Thoracic aorta (tissue), 2 donors: ENCODE measurements around the gene PHF13. TPM values are rescaled to one million over a fixed set of nuclear protein-coding genes. Genes with fewer than 3 reads are reported as not detected.

Experiments used
- ATAC-seq: fragments of 150-250 bp; one replicate; pipeline ENCODE4 v1.8.0; 2017; ENCODE audit warnings: low read depth; ENCODE audit not compliant: insufficient number of reproducible peaks, low FRiP score
- DNase-seq: peaks from one replicate; pipeline ENCODE4 v3.0.0-alpha.2; 2020; ENCODE audit warnings: low spot score
- H3K27ac ChIP-seq, 2 donors: fragments of 200-600 bp; sonication (generic); 1 replicate in 1 of 2; 2 replicates in 1 of 2; pipeline ENCODE4 v1.5.1; 2016; ENCODE audit warnings: mild to moderate bottlenecking in 2 of 2, moderate library complexity in 2 of 2
- H3K27me3 ChIP-seq: fragments of 200-600 bp; sonication (generic); replicated peaks from 2 replicates; pipeline ENCODE4 v1.6.0; 2016; ENCODE audit warnings: mild to moderate bottlenecking; ENCODE audit not compliant: insufficient read depth
- H3K36me3 ChIP-seq: fragments of 200-600 bp; sonication (generic); one replicate; pipeline ENCODE4 v1.5.1; 2016
- H3K4me1 ChIP-seq, 2 donors: fragments of 200-600 bp; sonication (generic); 1 replicate in 1 of 2; 2 replicates in 1 of 2; pipeline versions ENCODE4 v1.5.1 to v1.6.0; 2016; ENCODE audit warnings: low read depth in 2 of 2, mild to moderate bottlenecking in 1 of 2; ENCODE audit not compliant: control insufficient read depth in 1 of 2
- H3K4me3 ChIP-seq: fragments of 200-600 bp; sonication (generic); 2 replicates; pipeline ENCODE4 v1.5.1; 2016; ENCODE audit warnings: mild to moderate bottlenecking
- H3K9me3 ChIP-seq: fragments of 200-600 bp; sonication (generic); 2 replicates; pipeline ENCODE4 v1.5.1; 2016
- CTCF ChIP-seq: fragments of 200-600 bp; sonication (generic); IDR thresholded peaks from one replicate; pipeline ENCODE4 v1.5.1; 2019; ENCODE audit warnings: antibody characterized with exemption
- total RNA-seq, 2 donors: library from RNA; depleted of rRNA; stranded (reverse); fragments of >200 nt; gene quantifications; one replicate each; pipeline versions ENCODE4 v1.1.0 to v1.2.3, GENCODE V29; 2016

The PHF13 gene
- total RNA-seq, 2 donors from 2014 or later: 14.6 to 17.7 TPM

DNA sequence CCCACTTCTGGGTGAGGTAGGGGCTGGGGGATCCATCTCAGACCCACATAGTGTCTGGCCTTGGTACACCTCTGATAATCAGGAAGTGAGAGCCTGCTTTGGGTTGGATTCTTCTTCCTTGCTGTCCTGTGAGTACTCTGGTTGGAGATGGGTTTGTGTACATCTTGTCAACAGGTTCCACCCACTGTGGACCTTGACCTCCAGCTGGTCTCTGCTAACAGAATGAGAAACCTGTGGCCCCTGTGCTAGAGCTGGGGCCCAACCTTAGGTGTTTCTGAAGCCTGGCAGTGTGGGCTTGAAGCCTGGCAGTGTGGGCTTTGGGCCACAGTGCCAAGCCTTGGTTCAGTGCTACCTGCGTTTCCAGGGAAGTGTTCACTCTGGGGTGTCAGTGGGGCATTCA is 31.2 kb upstream of the PHF13 start:
- Histone ChIP-seq H3K4me3 (no peak overlapping the region), H3K4me1 (peaks cover 19 to 44% of the 10 kb centered on the region in 2 donors), H3K9me3 (no peaks in the 10 kb centered on the region), H3K36me3 (no peaks in the 10 kb centered on the region), H3K27me3 (no peaks in the 10 kb centered on the region), H3K27ac (peak overlapping the region in 1 of 2 donors; percentile 10)
- no peak for ATAC-seq
- no peak for TF ChIP-seq CTCF
- DNase-seq: no peak

DNA sequence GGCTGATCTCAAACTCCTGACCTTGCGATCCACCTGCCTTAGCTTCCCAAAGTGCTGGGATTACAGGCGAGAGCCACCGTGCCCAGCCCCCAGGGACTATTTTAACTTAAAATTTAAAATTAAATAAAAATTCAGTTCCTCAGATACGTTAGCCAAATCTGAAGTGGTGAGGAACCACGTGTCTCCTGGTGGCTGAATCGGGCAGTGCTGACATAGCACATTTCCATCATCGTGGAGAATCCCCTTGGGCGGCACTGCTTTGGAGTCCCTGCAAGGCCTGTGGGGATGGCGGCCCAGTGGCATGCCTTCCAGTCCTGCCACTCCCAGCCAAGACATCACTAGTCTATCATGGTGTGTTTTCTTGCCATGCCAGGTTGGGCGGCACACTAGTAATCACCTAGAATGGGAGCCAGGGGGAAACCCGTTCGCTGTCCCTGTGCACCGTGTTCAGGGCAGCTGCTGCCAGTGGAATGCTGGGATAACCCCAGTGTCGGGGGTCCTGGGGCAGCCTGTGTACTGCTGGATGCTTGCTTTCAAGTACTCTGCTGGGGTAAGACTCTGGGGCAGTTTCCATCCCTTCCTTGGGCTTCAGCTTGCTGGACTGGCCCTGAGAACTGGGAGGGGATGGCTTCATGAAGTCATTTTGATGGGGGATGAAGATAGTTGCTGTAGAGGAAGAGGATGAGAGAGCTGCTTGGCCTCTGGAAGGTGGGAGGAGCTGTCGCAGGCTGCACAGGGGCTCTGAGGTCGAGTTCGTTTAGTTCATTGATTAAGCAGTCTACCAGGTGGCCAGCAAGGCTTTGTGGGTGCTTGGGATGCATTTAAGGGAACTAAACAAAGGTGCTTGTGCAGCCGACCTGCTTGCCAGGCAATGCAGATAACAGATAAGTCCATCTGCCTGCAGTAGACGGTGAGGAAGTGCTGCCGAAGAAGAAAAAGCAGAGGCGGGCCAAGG is 29.1 kb upstream of the PHF13 start:
- peak; percentile 38 for TF ChIP-seq CTCF
- H3K4me1 ChIP-seq: peaks cover 27 to 57% of the 10 kb centered on the region in 2 donors
- peaks cover 15% of the 10 kb centered on the region for H3K36me3 ChIP-seq

GRCh38 chr1:6585081-6585722 is 28.3 kb upstream of the PHF13 start:
- DNase-seq (no peak), ATAC-seq (no peak)
- TF ChIP-seq CTCF: no peak
- no peaks in the 10 kb centered on the region for H3K27me3 ChIP-seq
- H3K27ac ChIP-seq: no peak overlapping the region
- H3K4me3 ChIP-seq: no peak overlapping the region
- H3K36me3 ChIP-seq: peaks cover 23% of the 10 kb centered on the region
- peaks cover 27 to 63% of the 10 kb centered on the region in 2 donors for H3K4me1 ChIP-seq
- H3K9me3 ChIP-seq: no peaks in the 10 kb centered on the region

More for the DNA sequence above, 29.1 kb upstream of the PHF13 start:
- no peaks in the 10 kb centered on the region for H3K9me3 ChIP-seq
- no peaks in the 10 kb centered on the region for H3K27me3 ChIP-seq
- no peak for DNase-seq
- ATAC-seq: no peak
- no peak overlapping the region for H3K27ac ChIP-seq
- no peak overlapping the region for H3K4me3 ChIP-seq

- no peak for ATAC-seq
- Histone ChIP-seq H3K4me1 (peaks cover 29 to 63% of the 10 kb centered on the region in 2 donors), H3K9me3 (no peaks in the 10 kb centered on the region), H3K4me3 (no peak overlapping the region), H3K27ac (no peak overlapping the region), H3K27me3 (no peaks in the 10 kb centered on the region), H3K36me3 (peaks cover 26% of the 10 kb centered on the region)
- DNase-seq: no peak
- TF ChIP-seq CTCF: no peak
These were observed 27.7 kb upstream of the PHF13 start for GRCh38 chr1:6585841-6586240.

DNA sequence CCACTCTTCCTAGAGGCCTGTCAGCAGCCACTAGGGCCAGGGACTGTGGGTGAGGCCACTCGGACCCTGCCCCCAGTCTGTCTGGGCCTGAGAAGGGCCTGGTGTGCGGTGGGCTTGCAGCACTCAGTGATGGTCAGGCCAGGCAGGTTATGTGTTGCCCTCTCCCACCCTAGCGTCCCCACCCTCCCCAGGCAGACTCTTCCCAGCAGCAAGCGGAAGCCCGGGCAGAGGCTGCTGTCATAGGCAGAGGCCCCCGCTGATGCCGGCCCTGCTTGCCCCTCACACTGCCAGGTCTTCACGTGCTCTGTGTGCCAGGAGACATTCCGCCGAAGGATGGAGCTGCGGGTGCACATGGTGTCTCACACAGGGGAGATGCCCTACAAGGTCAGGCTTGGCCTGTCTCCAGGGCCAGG is 27.1 kb upstream of the PHF13 start:
- Histone ChIP-seq H3K4me1 (peaks cover 28 to 63% of the 10 kb centered on the region in 2 donors), H3K27ac (peak overlapping the region in 1 of 2 donors; percentile 2), H3K27me3 (no peaks in the 10 kb centered on the region), H3K36me3 (peaks cover 26% of the 10 kb centered on the region), H3K9me3 (no peaks in the 10 kb centered on the region), H3K4me3 (no peak overlapping the region)
- no peak for ATAC-seq
- no peak for DNase-seq
- no peak for TF ChIP-seq CTCF
